ENCODE results near the gene HBZ. TPM values are rescaled to one million over a fixed set of nuclear protein-coding genes. Genes with fewer than 3 reads are reported as not detected.
A peak's percentile ranks its signal among the peaks of the same experiment; 100 is the strongest.
"Not testable (repeated sequence)": the region's sequence is repeated elsewhere in the genome, so short reads cannot be mapped to it uniquely, and the experiment has no call there.

The HBZ gene
- total RNA-seq, 1 experiment from 2014 or later = 1.1 TPM

DNA sequence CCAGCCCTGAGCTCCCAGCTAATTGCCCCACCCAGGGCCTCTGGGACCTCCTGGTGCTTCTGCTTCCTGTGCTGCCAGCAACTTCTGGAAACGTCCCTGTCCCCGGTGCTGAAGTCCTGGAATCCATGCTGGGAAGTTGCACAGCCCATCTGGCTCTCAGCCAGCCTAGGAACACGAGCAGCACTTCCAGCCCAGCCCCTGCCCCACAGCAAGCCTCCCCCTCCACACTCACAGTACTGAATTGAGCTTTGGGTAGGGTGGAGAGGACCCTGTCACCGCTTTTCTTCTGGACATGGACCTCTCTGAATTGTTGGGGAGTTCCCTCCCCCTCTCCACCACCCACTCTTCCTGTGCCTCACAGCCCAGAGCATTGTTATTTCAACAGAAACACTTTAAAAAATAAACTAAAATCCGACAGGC is 17.7 kb downstream of the HBZ start:
- H3K4me3 ChIP-seq (ENCODE audit: low read depth in 2 of 2, low read length in 2 of 2); BruUV-seq (replicated peaks); H3K4me1 ChIP-seq (ENCODE audit: control insufficient read depth, insufficient read depth, low read length); H3K27me3 ChIP-seq (ENCODE audit: control insufficient read depth, insufficient read depth, low read length); in situ Hi-C loops (cut with HindIII; ENCODE audit: low pct_unique_long_range_greater_than_20kb, low sequenced_read_pairs); intact Hi-C loops (cut with micrococcal nuclease; ENCODE audit: unreplicated experiment); DNase-seq (ENCODE audit: low read depth, low spot score); H3K36me3 ChIP-seq (ENCODE audit: control insufficient read depth, insufficient read depth, low read length); H3K9me3 ChIP-seq (ENCODE audit: control insufficient read depth, insufficient read depth, low read depth, low read length); POLR2A ChIA-PET; H3K27ac ChIP-seq (ENCODE audit: low read length): not testable (repeated sequence)
- peak; percentile 35; the same call in 1 of the 2 replicates for ATAC-seq
- CTCF ChIA-PET = interaction anchor here (0.9 kb wide), 1 partner anchor 10 kb away, joined by 3 read pairs; the partner anchor contains the start of gene HBQ1
- TF ChIP-seq, protein P1, sequence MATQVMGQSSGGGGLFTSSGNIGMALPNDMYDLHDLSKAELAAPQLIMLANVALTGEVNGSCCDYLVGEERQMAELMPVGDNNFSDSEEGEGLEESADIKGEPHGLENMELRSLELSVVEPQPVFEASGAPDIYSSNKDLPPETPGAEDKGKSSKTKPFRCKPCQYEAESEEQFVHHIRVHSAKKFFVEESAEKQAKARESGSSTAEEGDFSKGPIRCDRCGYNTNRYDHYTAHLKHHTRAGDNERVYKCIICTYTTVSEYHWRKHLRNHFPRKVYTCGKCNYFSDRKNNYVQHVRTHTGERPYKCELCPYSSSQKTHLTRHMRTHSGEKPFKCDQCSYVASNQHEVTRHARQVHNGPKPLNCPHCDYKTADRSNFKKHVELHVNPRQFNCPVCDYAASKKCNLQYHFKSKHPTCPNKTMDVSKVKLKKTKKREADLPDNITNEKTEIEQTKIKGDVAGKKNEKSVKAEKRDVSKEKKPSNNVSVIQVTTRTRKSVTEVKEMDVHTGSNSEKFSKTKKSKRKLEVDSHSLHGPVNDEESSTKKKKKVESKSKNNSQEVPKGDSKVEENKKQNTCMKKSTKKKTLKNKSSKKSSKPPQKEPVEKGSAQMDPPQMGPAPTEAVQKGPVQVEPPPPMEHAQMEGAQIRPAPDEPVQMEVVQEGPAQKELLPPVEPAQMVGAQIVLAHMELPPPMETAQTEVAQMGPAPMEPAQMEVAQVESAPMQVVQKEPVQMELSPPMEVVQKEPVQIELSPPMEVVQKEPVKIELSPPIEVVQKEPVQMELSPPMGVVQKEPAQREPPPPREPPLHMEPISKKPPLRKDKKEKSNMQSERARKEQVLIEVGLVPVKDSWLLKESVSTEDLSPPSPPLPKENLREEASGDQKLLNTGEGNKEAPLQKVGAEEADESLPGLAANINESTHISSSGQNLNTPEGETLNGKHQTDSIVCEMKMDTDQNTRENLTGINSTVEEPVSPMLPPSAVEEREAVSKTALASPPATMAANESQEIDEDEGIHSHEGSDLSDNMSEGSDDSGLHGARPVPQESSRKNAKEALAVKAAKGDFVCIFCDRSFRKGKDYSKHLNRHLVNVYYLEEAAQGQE (IDR thresholded peaks at IDR 0.05; ENCODE audit: insufficient read depth in 1 of 2, low read depth in 2 of 2, low read length in 1 of 2) = peak; percentile 88 to 89

DNA sequence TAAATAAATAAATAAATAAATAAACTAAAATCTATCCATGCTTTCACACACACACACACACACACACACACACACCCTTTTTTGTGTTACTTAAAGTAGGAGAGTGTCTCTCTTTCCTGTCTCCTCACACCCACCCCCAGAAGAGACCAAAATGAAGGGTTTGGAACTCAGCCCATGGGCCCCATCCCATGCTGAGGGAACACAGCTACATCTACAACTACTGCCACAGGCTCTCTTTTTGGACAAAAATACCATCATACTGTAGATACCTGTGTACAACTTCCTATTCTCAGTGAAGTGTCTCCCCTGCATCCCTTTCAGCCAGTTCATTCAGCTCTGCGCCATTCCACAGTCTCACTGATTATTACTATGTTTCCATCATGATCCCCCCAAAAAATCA is 18.3 kb downstream of the HBZ start:
- Histone ChIP-seq H3K36me3 (ENCODE audit: control insufficient read depth, insufficient read depth, low read length) (no peaks in the 10 kb centered on the region), H3K4me1 (ENCODE audit: control insufficient read depth, insufficient read depth, low read length) (no peaks in the 10 kb centered on the region), H3K9me3 (ENCODE audit: control insufficient read depth, insufficient read depth, low read depth, low read length) (no peaks in the 10 kb centered on the region), H3K27ac (ENCODE audit: low read length) (no peak overlapping the region), H3K4me3 (ENCODE audit: low read depth in 2 of 2, low read length in 2 of 2) (no peak overlapping the region), H3K27me3 (ENCODE audit: control insufficient read depth, insufficient read depth, low read length) (no peaks in the 10 kb centered on the region)
- CTCF ChIA-PET = interaction anchor here (0.9 kb wide), 1 partner anchor 10 kb away, joined by 3 read pairs; the partner anchor contains the start of gene HBQ1
- BruUV-seq (replicated peaks) = no TSS peak
- in situ Hi-C loops (cut with HindIII; ENCODE audit: low pct_unique_long_range_greater_than_20kb, low sequenced_read_pairs) (no loop called here), intact Hi-C loops (cut with micrococcal nuclease; ENCODE audit: unreplicated experiment) (no loop called here)
- TF ChIP-seq, protein P2, sequence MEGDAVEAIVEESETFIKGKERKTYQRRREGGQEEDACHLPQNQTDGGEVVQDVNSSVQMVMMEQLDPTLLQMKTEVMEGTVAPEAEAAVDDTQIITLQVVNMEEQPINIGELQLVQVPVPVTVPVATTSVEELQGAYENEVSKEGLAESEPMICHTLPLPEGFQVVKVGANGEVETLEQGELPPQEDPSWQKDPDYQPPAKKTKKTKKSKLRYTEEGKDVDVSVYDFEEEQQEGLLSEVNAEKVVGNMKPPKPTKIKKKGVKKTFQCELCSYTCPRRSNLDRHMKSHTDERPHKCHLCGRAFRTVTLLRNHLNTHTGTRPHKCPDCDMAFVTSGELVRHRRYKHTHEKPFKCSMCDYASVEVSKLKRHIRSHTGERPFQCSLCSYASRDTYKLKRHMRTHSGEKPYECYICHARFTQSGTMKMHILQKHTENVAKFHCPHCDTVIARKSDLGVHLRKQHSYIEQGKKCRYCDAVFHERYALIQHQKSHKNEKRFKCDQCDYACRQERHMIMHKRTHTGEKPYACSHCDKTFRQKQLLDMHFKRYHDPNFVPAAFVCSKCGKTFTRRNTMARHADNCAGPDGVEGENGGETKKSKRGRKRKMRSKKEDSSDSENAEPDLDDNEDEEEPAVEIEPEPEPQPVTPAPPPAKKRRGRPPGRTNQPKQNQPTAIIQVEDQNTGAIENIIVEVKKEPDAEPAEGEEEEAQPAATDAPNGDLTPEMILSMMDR (IDR thresholded peaks at IDR 0.05) = no peak
- TF ChIP-seq TCF7L2 (IDR thresholded peaks at IDR 0.05; ENCODE audit: low read depth, low read length) = no peak
- no peak for TF ChIP-seq SIN3A (IDR thresholded peaks at IDR 0.05; ENCODE audit: borderline replicate concordance, insufficient read depth, low read depth, low read length)
- TF ChIP-seq, protein P1 (IDR thresholded peaks at IDR 0.05; ENCODE audit: insufficient read depth in 1 of 2, low read depth in 2 of 2, low read length in 1 of 2) = no peak
- no peak for TF ChIP-seq POLR2AphosphoS5 (IDR thresholded peaks at IDR 0.05; ENCODE audit: low read depth, low read length)
- POLR2A ChIA-PET = no interaction called here
- no peak for DNase-seq (ENCODE audit: low read depth, low spot score)
- no peak for ATAC-seq

DNA sequence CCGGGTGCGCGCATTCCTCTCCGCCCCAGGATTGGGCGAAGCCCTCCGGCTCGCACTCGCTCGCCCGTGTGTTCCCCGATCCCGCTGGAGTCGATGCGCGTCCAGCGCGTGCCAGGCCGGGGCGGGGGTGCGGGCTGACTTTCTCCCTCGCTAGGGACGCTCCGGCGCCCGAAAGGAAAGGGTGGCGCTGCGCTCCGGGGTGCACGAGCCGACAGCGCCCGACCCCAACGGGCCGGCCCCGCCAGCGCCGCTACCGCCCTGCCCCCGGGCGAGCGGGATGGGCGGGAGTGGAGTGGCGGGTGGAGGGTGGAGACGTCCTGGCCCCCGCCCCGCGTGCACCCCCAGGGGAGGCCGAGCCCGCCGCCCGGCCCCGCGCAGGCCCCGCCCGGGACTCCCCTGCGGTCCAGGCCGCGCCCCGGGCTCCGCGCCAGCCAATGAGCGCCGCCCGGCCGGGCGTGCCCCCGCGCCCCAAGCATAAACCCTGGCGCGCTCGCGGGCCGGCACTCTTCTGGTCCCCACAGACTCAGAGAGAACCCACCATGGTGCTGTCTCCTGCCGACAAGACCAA is 20.0 kb downstream of the HBZ start, which contains the start of gene HBA2:
Gene HBA2 (plus strand): TSS at position 503 of the 568 bp plus-strand sequence. CDS start 37 bp downstream, at position 540.
- H3K27me3 ChIP-seq (ENCODE audit: control insufficient read depth, insufficient read depth, low read length); H3K9me3 ChIP-seq (ENCODE audit: control insufficient read depth, insufficient read depth, low read depth, low read length); H3K27ac ChIP-seq (ENCODE audit: low read length); intact Hi-C loops (cut with micrococcal nuclease; ENCODE audit: unreplicated experiment); H3K4me1 ChIP-seq (ENCODE audit: control insufficient read depth, insufficient read depth, low read length); BruUV-seq (replicated peaks); in situ Hi-C loops (cut with HindIII; ENCODE audit: low pct_unique_long_range_greater_than_20kb, low sequenced_read_pairs); H3K36me3 ChIP-seq (ENCODE audit: control insufficient read depth, insufficient read depth, low read length); POLR2A ChIA-PET; DNase-seq (ENCODE audit: low read depth, low spot score); H3K4me3 ChIP-seq (ENCODE audit: low read depth in 2 of 2, low read length in 2 of 2): not testable (repeated sequence)
- peak; percentile 23 for ATAC-seq
- CTCF ChIA-PET = interaction anchor here (0.6 kb wide), 1 partner anchor 229 kb away, joined by 3 read pairs; the partner anchor contains the start of gene DECR2

DNA sequence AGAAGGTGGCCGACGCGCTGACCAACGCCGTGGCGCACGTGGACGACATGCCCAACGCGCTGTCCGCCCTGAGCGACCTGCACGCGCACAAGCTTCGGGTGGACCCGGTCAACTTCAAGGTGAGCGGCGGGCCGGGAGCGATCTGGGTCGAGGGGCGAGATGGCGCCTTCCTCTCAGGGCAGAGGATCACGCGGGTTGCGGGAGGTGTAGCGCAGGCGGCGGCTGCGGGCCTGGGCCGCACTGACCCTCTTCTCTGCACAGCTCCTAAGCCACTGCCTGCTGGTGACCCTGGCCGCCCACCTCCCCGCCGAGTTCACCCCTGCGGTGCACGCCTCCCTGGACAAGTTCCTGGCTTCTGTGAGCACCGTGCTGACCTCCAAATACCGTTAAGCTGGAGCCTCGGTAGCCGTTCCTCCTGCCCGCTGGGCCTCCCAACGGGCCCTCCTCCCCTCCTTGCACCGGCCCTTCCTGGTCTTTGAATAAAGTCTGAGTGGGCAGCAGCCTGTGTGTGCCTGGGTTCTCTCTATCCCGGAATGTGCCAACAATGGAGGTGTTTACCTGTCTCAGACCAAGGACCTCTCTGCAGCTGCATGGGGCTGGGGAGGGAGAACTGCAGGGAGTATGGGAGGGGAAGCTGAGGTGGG is 20.9 kb downstream of the HBZ start:
- H3K4me1 ChIP-seq (ENCODE audit: control insufficient read depth, insufficient read depth, low read length); BruUV-seq (replicated peaks); H3K9me3 ChIP-seq (ENCODE audit: control insufficient read depth, insufficient read depth, low read depth, low read length); H3K36me3 ChIP-seq (ENCODE audit: control insufficient read depth, insufficient read depth, low read length); in situ Hi-C loops (cut with HindIII; ENCODE audit: low pct_unique_long_range_greater_than_20kb, low sequenced_read_pairs); POLR2A ChIA-PET; H3K27me3 ChIP-seq (ENCODE audit: control insufficient read depth, insufficient read depth, low read length); DNase-seq (ENCODE audit: low read depth, low spot score); intact Hi-C loops (cut with micrococcal nuclease; ENCODE audit: unreplicated experiment); ATAC-seq; H3K27ac ChIP-seq (ENCODE audit: low read length); CTCF ChIA-PET; H3K4me3 ChIP-seq (ENCODE audit: low read depth in 2 of 2, low read length in 2 of 2): not testable (repeated sequence)

All from Panc1 (cell line).